GM12865 (cell line): ENCODE data around the gene CLDN3.
A peak's percentile ranks its signal among the peaks of the same experiment; 100 is the strongest.

Experiments used
- DNase-seq: peaks from one replicate; pipeline ENCODE4 v3.0.0; 2010; ENCODE audit warnings: low read depth
- H3K4me3 ChIP-seq: 2 replicates; pipeline ENCODE4 v1.5.1; 2011; ENCODE audit warnings: mild to moderate bottlenecking, low read depth, low read length, control low read depth
- CTCF ChIP-seq: IDR thresholded peaks from 2 replicates; pipeline ENCODE4 v1.5.1; 2011; ENCODE audit warnings: low read length, control low read depth, low read depth, inconsistent platforms; ENCODE audit not compliant: insufficient read depth; ENCODE audit errors: missing control alignments

CLDN3 gene

GRCh38 chr7:73740212-73740611 is 29.9 kb downstream of the CLDN3 start:
- no peak overlapping the region for H3K4me3 ChIP-seq
- no peak for TF ChIP-seq CTCF
- DNase-seq = no peak

- DNase-seq = no peak
- TF ChIP-seq CTCF = no peak
- H3K4me3 ChIP-seq = peak overlapping the region; percentile 63
These were observed 30.7 kb downstream of the CLDN3 start for GRCh38 chr7:73739387-73739767.

- peak within 1 kb of the TSS; percentile 95 for H3K4me3 ChIP-seq
- TF ChIP-seq CTCF = no peak
- DNase-seq = peak; percentile 99
These were observed 31.3 kb downstream of the CLDN3 start, which contains the start of gene ABHD11 for GRCh38 chr7:73738612-73739386. Gene ABHD11, minus strand, starts transcription at chr7:73738802. Its CDS starts 32 bp downstream, at chr7:73738770.

- peak overlapping the region; percentile 95 for H3K4me3 ChIP-seq
- DNase-seq = peak; percentile 74
- TF ChIP-seq CTCF = no peak
These were observed 31.9 kb downstream of the CLDN3 start for GRCh38 chr7:73738220-73738611.

- no peak for TF ChIP-seq CTCF
- DNase-seq = no peak
- H3K4me3 ChIP-seq = peak overlapping the region; percentile 95
These were observed 32.4 kb downstream of the CLDN3 start for GRCh38 chr7:73737491-73738219.

- no peak for TF ChIP-seq CTCF
- no peak overlapping the region for H3K4me3 ChIP-seq
- DNase-seq = no peak
These were observed 33.2 kb downstream of the CLDN3 start for GRCh38 chr7:73736885-73737284.

GRCh38 chr7:73735528-73735905 is 34.6 kb downstream of the CLDN3 start:
- no peak for TF ChIP-seq CTCF
- no peak overlapping the region for H3K4me3 ChIP-seq
- no peak for DNase-seq
